DMS 273 (cell line): ENCODE results near the gene KRTAP11-1.

Experiments
- DNase-seq: peaks from one replicate; lab custom pipeline; 2025; ENCODE audit not compliant: unreplicated experiment; lab: John Stamatoyannopoulos, UW

KRTAP11-1 gene

GRCh38 chr21:30881480-30881879 is at the start of gene KRTAP11-1:
Gene KRTAP11-1 (minus strand): TSS chr21:30881580. CDS start chr21:30881524, 56 bp downstream.
- no peak for DNase-seq

- DNase-seq, result no peak
Observed at GRCh38 chr21:30924146-30924700, 42.8 kb upstream of the KRTAP11-1 start.

GRCh38 chr21:30921129-30921528 is 39.7 kb upstream of the KRTAP11-1 start:
- DNase-seq, result no peak

- no peak for DNase-seq
Observed at GRCh38 chr21:30917557-30917956, 36.2 kb upstream of the KRTAP11-1 start.

- DNase-seq, result no peak
Observed at GRCh38 chr21:30900881-30901280, 19.5 kb upstream of the KRTAP11-1 start.

GRCh38 chr21:30882866-30883597 is 1.7 kb upstream of the KRTAP11-1 start:
- DNase-seq, result no peak

- DNase-seq, result no peak
Observed at GRCh38 chr21:30880914-30881313, 466 bp downstream of the KRTAP11-1 start.

GRCh38 chr21:30874526-30874925 is 6.9 kb downstream of the KRTAP11-1 start:
- DNase-seq, result no peak

- no peak for DNase-seq
Observed at GRCh38 chr21:30847627-30848500, 33.5 kb downstream of the KRTAP11-1 start.

GRCh38 chr21:30842990-30843389 is 38.4 kb downstream of the KRTAP11-1 start:
- DNase-seq, result no peak

- DNase-seq, result peak; percentile 36
Observed at GRCh38 chr21:30839304-30839703, 42.1 kb downstream of the KRTAP11-1 start.

- DNase-seq, result no peak
Observed at GRCh38 chr21:30838536-30838935, 42.8 kb downstream of the KRTAP11-1 start.

- DNase-seq, result peak; percentile 67
Observed at GRCh38 chr21:30831194-30831765, 50.1 kb downstream of the KRTAP11-1 start.
